ELR (cell line): ENCODE measurements around the gene PLCL2.

Source experiments
- DNase-seq: peaks from one replicate; pipeline ENCODE4 v3.0.0-alpha.2; 2015; ENCODE audit warnings: low read depth

PLCL2 gene

DNA sequence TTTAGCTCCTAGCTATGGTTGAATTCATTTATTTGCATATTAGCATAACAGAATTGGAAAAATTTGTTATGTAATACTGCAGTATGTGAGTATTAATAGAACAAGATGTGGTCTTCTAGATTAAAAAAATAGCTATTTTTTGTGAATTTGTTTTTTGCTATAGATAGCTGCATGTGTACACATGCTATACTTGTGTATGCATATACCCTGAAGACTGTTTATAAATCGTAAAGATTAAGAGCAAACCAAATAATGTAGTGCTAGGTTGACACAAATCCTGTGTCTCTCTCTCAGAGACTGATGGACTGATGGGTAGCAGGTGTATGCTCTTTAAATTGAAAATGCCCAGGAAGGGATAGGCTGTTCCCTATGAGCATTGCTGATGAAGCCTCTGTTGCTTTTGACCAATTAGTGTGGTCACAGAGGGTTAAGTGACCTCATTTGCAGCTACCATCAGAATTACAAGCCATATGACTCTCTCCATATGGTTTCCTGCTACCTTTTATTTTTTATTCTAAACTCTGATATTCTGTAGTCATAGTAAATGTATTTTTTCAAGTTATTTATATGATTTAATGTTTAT lies 9.0 kb downstream of the PLCL2 start:
- DNase-seq, result no peak

DNA sequence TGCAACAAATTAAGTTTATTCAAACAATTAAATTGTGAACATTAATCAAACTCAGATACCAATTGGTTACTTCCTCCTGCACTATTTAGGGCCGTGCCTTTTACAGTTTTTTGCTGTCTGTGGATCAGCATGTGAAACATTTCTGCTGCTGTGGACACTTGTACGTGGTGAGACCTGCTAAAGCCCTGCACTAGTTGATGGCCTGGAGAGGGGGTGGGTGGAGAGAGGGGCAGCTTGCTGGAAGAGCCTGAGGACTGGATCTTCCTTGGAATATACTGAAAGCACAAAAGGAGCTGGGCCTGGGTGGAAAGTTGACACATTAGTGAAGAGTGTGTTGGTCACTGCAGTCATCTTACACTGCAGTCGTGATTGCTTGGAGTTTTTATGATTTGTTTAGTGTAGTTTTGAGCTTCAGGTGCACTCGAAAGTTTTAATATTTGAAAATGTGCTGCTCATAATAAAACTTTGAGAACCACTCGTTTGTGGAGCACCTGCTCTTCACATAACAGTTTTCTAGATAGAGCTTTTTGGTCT lies 11.4 kb downstream of the PLCL2 start:
- no peak for DNase-seq

GRCh38 chr3:16896820-16897219 lies 12.1 kb downstream of the PLCL2 start:
- DNase-seq, result no peak

GRCh38 chr3:16897254-16897926 lies 12.6 kb downstream of the PLCL2 start:
- DNase-seq, result peak; percentile 71

DNA sequence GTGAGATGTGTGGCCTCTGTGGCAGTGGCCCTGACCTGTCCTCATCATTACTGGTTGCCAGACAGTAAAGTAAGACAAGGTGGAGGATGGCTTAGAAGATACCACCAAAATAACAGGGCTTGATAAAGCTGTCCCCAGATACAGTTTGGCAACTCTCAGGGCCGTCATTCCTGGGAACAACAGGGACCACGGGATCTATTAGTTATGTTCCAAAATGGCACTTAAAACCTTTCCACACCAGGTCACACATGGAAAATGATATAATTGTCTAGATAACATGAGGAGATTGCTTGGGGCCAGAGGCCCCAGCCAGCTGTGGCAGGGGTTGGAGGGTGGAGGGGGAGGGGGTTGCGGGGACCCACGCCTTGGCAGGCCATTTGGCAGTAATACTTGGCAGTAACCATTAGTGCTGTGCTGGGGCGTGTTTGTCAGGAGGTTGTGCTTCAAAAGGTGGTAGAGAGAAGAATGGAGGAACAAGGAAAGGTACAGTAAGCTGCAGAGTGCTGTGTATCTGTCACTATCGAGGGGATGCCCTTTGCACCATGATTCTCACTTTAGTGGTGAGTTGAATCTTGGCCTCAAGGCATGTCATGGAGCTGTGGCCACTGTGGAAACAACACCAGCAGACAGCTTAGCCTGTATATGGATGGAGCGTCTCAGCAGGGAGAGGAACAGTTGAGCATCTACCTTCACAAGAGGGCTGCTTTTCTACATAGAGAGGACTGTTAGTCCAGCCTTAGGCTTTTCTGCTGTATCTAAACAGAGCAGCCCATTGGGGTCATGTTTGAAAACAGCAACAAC lies 14.0 kb downstream of the PLCL2 start:
- no peak for DNase-seq

GRCh38 chr3:16899919-16900318 lies 15.2 kb downstream of the PLCL2 start:
- no peak for DNase-seq

DNA sequence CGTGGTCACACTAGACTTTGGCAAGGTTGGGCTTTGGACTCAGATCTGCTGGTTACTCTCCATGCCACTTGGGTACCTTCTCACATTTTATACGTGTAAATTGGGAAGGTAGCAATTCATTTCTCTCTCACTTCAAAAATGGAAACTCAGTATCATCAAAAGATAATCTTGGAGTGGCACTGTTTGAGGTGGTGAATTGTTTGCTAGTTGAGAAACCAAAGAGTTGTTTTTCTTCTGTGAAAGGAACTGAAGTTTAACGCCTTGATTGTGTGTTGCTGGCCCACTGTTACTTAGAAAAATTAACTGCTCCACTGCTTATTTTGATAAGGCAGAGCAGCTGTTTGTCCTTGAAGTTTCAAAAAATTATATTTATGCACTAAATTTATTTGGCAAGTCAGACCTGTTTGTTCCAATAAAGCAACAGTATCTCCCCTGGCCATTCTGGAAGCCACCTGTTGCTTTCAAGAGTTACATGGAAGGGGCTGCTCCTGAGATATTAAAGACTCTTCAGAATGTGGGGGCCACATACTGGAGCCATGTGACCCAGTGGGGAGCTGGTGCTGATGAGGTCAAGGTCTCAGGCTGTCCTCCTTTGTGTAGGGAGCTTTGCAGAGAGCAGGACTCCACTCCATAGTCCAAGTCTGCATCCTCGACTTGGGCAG lies 16.2 kb downstream of the PLCL2 start:
- DNase-seq, result no peak

GRCh38 chr3:16904423-16905417 lies 20.0 kb downstream of the PLCL2 start:
- no peak for DNase-seq

DNA sequence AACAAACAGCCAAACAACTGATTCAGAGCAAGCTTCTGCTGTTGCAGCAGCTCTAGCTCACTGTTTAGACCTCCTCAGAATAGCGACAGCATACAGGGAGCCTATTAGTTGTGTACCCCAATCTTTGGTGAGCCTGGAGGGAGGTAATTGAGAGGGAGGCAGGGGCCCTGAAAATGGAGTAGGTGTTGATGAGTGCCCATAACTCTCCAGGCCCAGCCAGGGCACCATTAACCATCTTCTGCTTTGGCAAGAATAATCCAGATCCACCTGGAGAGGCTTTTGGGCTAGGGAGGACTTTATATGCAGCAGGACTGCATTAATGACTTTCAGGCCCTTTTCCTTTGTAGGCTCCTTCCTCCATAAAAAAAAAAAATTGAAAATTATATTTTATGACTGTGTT lies 20.9 kb downstream of the PLCL2 start:
- no peak for DNase-seq

GRCh38 chr3:16906682-16907081 lies 21.9 kb downstream of the PLCL2 start:
- DNase-seq, result peak; percentile 34

- peak; percentile 24 for DNase-seq
These were observed 22.5 kb downstream of the PLCL2 start for GRCh38 chr3:16907243-16907642.

DNA sequence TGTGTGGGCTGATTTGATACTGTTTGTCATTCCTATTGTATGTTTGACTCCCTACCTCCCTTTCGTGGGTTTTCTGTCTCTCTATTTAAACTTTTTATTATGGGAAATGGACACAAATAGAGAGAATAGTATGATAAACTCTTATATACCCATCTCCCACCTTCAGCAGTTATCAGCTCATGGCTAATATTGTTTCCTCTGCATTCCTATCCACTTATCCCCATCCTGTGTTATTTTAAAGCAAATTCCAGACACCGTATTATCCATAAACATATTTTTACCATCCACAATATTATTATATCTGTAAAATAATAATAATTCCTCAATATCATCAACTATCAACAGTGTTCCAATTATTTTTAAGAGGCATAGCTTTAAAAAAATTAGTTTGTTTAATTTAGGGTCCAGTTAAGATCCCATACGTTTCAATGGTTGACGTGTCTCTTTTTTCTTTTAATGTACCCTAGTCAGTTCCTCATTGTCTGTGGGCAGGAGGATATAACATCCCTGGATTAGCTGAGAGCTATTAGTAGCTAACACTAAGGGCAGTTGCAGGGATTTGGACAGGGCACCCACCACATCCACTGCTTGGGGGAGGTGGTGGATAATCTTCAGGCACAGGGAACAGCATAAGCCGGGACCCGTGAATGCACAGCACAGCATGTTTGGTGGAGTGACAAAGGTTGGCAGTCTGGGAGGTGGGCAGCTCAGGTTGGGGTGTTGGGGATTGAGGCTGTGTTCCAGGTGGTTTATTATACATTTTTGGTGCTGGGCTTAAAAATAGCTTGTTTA lies 23.5 kb downstream of the PLCL2 start:
- peak; percentile 41 for DNase-seq

GRCh38 chr3:16908896-16909295 lies 24.1 kb downstream of the PLCL2 start:
- no peak for DNase-seq

GRCh38 chr3:16909802-16910201 lies 25.0 kb downstream of the PLCL2 start:
- DNase-seq, result no peak

GRCh38 chr3:16910207-16910606 lies 25.5 kb downstream of the PLCL2 start:
- no peak for DNase-seq

DNA sequence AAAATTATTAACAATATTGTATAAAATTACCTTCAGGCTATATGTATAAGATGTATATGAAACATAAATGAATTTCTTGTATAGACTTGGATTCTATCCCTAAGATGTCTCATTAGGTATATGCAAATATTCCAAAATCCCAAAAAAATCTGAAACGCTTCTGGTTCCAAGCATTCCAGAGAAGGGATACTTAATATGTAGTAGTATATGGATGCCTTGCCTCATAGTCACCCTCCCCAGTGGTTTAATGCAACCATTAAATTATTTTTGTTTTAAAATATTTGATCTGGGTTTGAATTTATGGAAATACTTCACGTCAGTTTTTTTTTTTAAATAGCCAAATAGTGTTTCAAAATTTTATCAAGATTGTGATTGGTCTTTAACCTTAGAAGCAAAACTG lies 27.2 kb downstream of the PLCL2 start:
- no peak for DNase-seq

GRCh38 chr3:16912400-16913263 lies 27.9 kb downstream of the PLCL2 start:
- no peak for DNase-seq

GRCh38 chr3:16913264-16913580 lies 28.5 kb downstream of the PLCL2 start:
- DNase-seq, result no peak

DNA sequence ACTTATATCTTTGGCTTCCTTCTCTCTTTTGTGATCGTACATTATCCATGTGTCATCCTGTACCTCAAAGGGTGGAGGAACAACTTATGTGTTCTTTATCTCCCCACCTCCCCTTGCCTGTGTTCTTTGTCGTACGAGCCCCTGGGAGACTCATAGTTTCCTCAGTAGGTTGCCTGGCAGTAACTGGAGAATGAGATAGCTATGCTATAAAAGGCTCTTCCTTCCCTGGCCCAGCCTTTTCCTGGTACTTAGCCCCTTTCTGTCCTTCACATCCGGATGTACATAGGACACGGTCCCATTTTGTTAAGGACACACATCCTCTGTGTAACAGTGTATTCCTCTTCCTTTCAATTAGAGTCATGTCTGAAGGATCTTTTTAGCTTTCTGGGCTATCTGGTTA lies 32.1 kb downstream of the PLCL2 start:
- DNase-seq, result no peak
